Fibroblast of skin of left quadriceps (primary cell): Measurements from ENCODE around the gene RNF130.
A peak's percentile ranks its signal among the peaks of the same experiment; 100 is the strongest.
"Not testable (repeated sequence)": the region's sequence is repeated elsewhere in the genome, so short reads cannot be mapped to it uniquely, and the experiment has no call there.

Experiments
- DNase-seq, 2 experiments: peaks; one replicate each; pipeline ENCODE4 v3.0.0-alpha.2; 2013; ENCODE audit warnings: low read depth in 2 of 2

RNF130 gene

GRCh38 chr5:180018347-180019060 is 53.1 kb downstream of the RNF130 start:
- DNase-seq = no peak

- not testable (repeated sequence) for DNase-seq
Measured at GRCh38 chr5:180015523-180015922, 56.0 kb downstream of the RNF130 start.

GRCh38 chr5:180013678-180014077 is 57.9 kb downstream of the RNF130 start:
- DNase-seq = no peak

GRCh38 chr5:180012316-180012715 is 59.2 kb downstream of the RNF130 start:
- DNase-seq = no peak

- no peak for DNase-seq
Measured at GRCh38 chr5:180010636-180011035, 60.9 kb downstream of the RNF130 start.

GRCh38 chr5:180009581-180009980 is 62.0 kb downstream of the RNF130 start:
- no peak for DNase-seq

GRCh38 chr5:180008433-180008832 is 63.1 kb downstream of the RNF130 start:
- no peak for DNase-seq

GRCh38 chr5:180007582-180007981 is 64.0 kb downstream of the RNF130 start:
- DNase-seq = peak; percentile 21 to 25

- peak; percentile 32 to 34 for DNase-seq
Measured at GRCh38 chr5:180006141-180006540, 65.4 kb downstream of the RNF130 start.

GRCh38 chr5:180003127-180003526 is 68.4 kb downstream of the RNF130 start:
- no peak for DNase-seq

- DNase-seq = no peak
Measured at GRCh38 chr5:180001742-180002141, 69.8 kb downstream of the RNF130 start.

GRCh38 chr5:180001136-180001535 is 70.4 kb downstream of the RNF130 start:
- no peak for DNase-seq

- DNase-seq = no peak
Measured at GRCh38 chr5:179998485-179998884, 73.1 kb downstream of the RNF130 start.

- no peak for DNase-seq
Measured at GRCh38 chr5:179994583-179995323, 76.8 kb downstream of the RNF130 start.

GRCh38 chr5:179992855-179993254 is 78.7 kb downstream of the RNF130 start:
- not testable (repeated sequence) for DNase-seq

- DNase-seq = no peak
Measured at GRCh38 chr5:179991106-179991505, 80.5 kb downstream of the RNF130 start.

GRCh38 chr5:179990525-179990924 is 81.0 kb downstream of the RNF130 start:
- not testable (repeated sequence) for DNase-seq

GRCh38 chr5:179986328-179986727 is 85.2 kb downstream of the RNF130 start:
- DNase-seq = no peak

GRCh38 chr5:179981636-179982035 is 89.9 kb downstream of the RNF130 start:
- DNase-seq = no peak

- DNase-seq = no peak
Measured at GRCh38 chr5:179980767-179981166, 90.8 kb downstream of the RNF130 start.

GRCh38 chr5:179978792-179979191 is 92.8 kb downstream of the RNF130 start:
- no peak for DNase-seq

GRCh38 chr5:179975713-179976134 is 95.8 kb downstream of the RNF130 start:
- no peak for DNase-seq
